Testis (tissue), 3 donors: ENCODE results near the gene DENND1A. TPM values are rescaled to one million over a fixed set of nuclear protein-coding genes. Genes with fewer than 3 reads are reported as not detected.
A peak's percentile ranks its signal among the peaks of the same experiment; 100 is the strongest.

Experiments used
- DNase-seq: peaks from one replicate; pipeline ENCODE4 v3.0.0-alpha.2; 2019
- H3K27ac ChIP-seq, 2 donors: fragments of 200-600 bp; sonication (generic); one replicate each; pipeline ENCODE4 v1.5.1; 2019
- H3K27me3 ChIP-seq: fragments of 200-600 bp; sonication (generic); one replicate; pipeline ENCODE4 v1.5.1; 2019
- H3K36me3 ChIP-seq: fragments of 200-600 bp; sonication (generic); one replicate; pipeline ENCODE4 v1.5.1; 2017; ENCODE audit warnings: low read depth; ENCODE audit errors: missing control alignments
- H3K4me1 ChIP-seq: fragments of 200-600 bp; sonication (generic); one replicate; pipeline ENCODE4 v1.5.1; 2019
- H3K4me3 ChIP-seq, 2 donors: fragments of 200-600 bp; sonication (generic); one replicate each; pipeline ENCODE4 v1.5.1; 2017 to 2019
- H3K9me3 ChIP-seq: fragments of 200-600 bp; sonication (generic); one replicate; pipeline ENCODE4 v1.5.1; 2017
- CTCF ChIP-seq, 3 experiments: fragments of 450-650 bp in 2 of 3; fragments of 200-600 bp in 1 of 3; sonication (generic) in 1 of 3; IDR thresholded peaks; one replicate each; pipeline ENCODE4 v1.5.1; 2016 to 2019; ENCODE audit warnings: antibody characterized with exemption in 3 of 3, mild to moderate bottlenecking in 2 of 3, moderate library complexity in 1 of 3
- POLR2A ChIP-seq: fragments of 450-650 bp; IDR thresholded peaks from one replicate; pipeline ENCODE4 v1.6.1; 2017; ENCODE audit warnings: antibody characterized with exemption, mild to moderate bottlenecking, moderate library complexity
- WGBS, 2 donors: methylation state at CpG; one replicate each; pipeline ENCODE4 v1.1.5; 2018; 5-methylcytosine and 5-hydroxymethylcytosine counted together
- intact Hi-C: fragments of 100-400 bp; cut with DNase I; formaldehyde crosslinking; loops from one replicate; pipeline ENCODE4 v1.15.1; 2023; ENCODE audit warnings: low total_unique reads
- polyA plus RNA-seq: library from polyadenylated mRNA; stranded (reverse); fragments of 350-450 nt; fragmentation: Illumina TruSeq; extraction: RNeasy Lipid Tissue Mini Kit (QIAGEN cat#74804); gene quantifications from one replicate; pipeline ENCODE4 v1.2.3, GENCODE V29; 2014; ENCODE audit warnings: low read depth, low replicate concordance; ENCODE audit not compliant: insufficient read depth
- total RNA-seq, 2 donors: library from RNA; depleted of rRNA; stranded (reverse); fragments of >200 nt; gene quantifications; one replicate each; pipeline ENCODE4 v1.2.3, GENCODE V29; 2016

DENND1A gene
- total and polyA plus RNA-seq, 3 donors from 2014 or later, result 20.3 to 47.4 (median 44.9) TPM

GRCh38 chr9:123656565-123656964 lies 273.4 kb downstream of the DENND1A start:
- DNase-seq, result no peak
- TF ChIP-seq CTCF (IDR thresholded peaks at IDR 0.05) (no peak), POLR2A (no peak)
- WGBS, 2 donors, result 65 to 70% methylated on average over 1 of the region's 1 CpG
- Histone ChIP-seq H3K27ac (no peak overlapping the region), H3K4me1 (peaks cover 28% of the 10 kb centered on the region), H3K27me3 (no peaks in the 10 kb centered on the region), H3K9me3 (no peaks in the 10 kb centered on the region), H3K4me3 (no peak overlapping the region), H3K36me3 (no peaks in the 10 kb centered on the region)
- intact Hi-C loops, result no loop called here

DNA sequence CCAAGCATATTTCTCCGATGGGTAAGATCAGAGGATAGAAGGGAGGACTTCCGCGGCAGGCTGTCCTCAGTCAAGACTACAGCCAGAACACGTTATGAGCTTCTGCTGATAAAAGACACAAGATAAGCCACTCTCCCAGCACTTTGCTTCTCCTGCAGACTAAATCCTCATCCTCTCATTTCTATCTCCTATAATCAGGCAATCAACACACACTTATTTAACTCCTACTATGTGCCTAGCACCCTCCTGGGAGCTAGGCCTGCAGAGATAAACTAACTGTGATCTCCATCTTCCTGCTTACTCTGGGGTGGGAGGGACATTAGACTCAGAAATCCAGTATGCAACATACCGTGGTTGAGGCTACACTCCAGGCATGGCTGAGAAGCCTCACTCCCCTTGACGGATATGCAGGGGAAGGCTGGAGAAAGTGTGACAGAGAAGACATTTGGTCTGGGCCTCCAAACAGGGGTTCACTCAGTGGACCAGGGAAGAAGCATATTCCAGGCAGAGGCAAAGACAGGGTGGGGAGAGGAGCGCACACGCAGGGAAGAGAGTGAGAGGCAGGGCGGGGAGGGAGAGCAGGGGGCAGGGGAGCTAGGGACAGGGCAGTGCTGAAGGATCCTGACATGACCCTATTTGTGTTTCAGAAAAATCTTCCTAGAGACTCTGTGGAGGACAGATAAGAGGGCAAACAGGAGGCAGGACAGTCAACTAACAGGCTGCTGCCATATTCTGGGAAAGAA lies 274.1 kb downstream of the DENND1A start:
- H3K4me3 ChIP-seq, result no peak overlapping the region
- peak overlapping the region in 1 of 2 donors; percentile 50 for H3K27ac ChIP-seq
- no peaks in the 10 kb centered on the region for H3K36me3 ChIP-seq
- H3K27me3 ChIP-seq, result no peaks in the 10 kb centered on the region
- intact Hi-C loops, result no loop called here
- WGBS, 2 donors, result 68 to 76% methylated on average over 9 of the region's 9 CpGs
- H3K9me3 ChIP-seq, result no peaks in the 10 kb centered on the region
- no peak for TF ChIP-seq CTCF (IDR thresholded peaks at IDR 0.05)
- no peak for TF ChIP-seq POLR2A
- DNase-seq, result no peak
- peaks cover 28% of the 10 kb centered on the region for H3K4me1 ChIP-seq

GRCh38 chr9:123654994-123655637 lies 274.8 kb downstream of the DENND1A start:
- no peaks in the 10 kb centered on the region for H3K27me3 ChIP-seq
- 81 to 86% methylated on average over 12 of the region's 12 CpGs for WGBS, 2 donors
- TF ChIP-seq POLR2A (no peak), CTCF (IDR thresholded peaks at IDR 0.05) (no peak)
- no peaks in the 10 kb centered on the region for H3K9me3 ChIP-seq
- H3K27ac ChIP-seq, result peak overlapping the region; percentile 16 to 50
- peaks cover 27% of the 10 kb centered on the region for H3K4me1 ChIP-seq
- intact Hi-C loops, result no loop called here
- no peak overlapping the region for H3K4me3 ChIP-seq
- no peaks in the 10 kb centered on the region for H3K36me3 ChIP-seq
- no peak for DNase-seq

DNA sequence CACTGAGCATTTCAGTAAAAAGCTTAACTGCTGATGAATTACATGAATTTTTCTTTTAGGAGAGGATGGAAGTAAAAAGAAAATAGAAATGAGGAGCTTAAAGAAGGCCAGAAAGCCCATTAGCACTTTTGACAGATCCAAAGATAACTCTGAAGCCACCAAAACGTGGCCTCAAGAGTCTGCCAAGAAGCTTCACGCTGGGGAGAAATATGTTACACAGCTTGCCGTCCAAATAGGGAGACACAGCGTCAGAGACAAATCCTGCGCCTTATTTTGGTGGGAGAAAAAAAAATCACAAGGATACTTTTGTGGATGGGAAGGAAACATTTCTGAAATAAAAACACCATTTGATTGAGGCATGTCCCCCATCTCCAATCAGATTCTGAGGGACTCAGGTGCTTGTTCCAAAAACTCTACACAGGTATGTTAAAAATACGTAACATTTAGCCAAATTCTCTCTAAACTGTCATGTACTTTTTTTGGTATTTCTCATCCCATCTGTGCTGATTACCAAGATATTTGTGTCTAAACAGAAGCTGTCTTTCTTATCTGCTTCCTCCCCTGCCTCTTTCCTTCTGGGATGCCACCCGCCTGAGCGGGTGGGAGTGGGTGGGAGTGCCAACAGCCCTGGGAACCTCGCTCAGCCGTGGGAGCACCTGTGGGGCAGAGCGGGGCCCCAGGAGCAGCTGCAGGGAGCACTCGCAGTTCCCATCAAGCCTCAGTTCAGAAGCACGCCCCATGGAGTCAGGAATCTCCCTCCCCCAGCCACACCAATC lies 275.5 kb downstream of the DENND1A start:
- intact Hi-C loops, result no loop called here
- no peaks in the 10 kb centered on the region for H3K9me3 ChIP-seq
- H3K4me1 ChIP-seq, result peaks cover 20% of the 10 kb centered on the region
- TF ChIP-seq POLR2A (no peak), CTCF (IDR thresholded peaks at IDR 0.05) (no peak)
- H3K27me3 ChIP-seq, result no peaks in the 10 kb centered on the region
- peak overlapping the region in 1 of 2 donors; percentile 16 for H3K27ac ChIP-seq
- H3K36me3 ChIP-seq, result no peaks in the 10 kb centered on the region
- no peak overlapping the region for H3K4me3 ChIP-seq
- no peak for DNase-seq
- WGBS, 2 donors, result 63 to 79% methylated on average over 13 of the region's 13 CpGs
